WTC11 (cell line): ENCODE measurements around the gene CNOT10. TPM values are rescaled to one million over a fixed set of nuclear protein-coding genes. Genes with fewer than 3 reads are reported as not detected.

ENCODE experiments used
- ATAC-seq: fragments of 200-7000 bp; cut with Tn5 transposase; 2 replicates; pipeline ENCODE4 v1.10.0; 2021; ENCODE audit warnings: mild to moderate bottlenecking, moderate library complexity
- CTCF ChIA-PET: fragments of 300-600 bp; sonication (Branson Sonifier 250); formaldehyde crosslinking; loops from one replicate; lab custom pipeline; 2021; ENCODE audit warnings: antibody characterized with exemption; lab: Charles Lee
- POLR2A ChIA-PET: fragments of 350-600 bp; sonication (Branson Sonifier 250); formaldehyde crosslinking; loops from one replicate; lab custom pipeline; 2021; ENCODE audit warnings: antibody characterized with exemption; lab: Charles Lee
- DNase-seq: peaks from one replicate; pipeline ENCODE4 v3.0.0; 2021; ENCODE audit warnings: low spot score
- H3K27ac Mint-ChIP-seq: 2 replicates; pipeline ENCODE4 v1.8.0; 2021; ENCODE audit warnings: mixed read lengths
- H3K27me3 Mint-ChIP-seq: 2 replicates; pipeline ENCODE4 v1.8.0; 2021; ENCODE audit warnings: low read depth, mild to moderate bottlenecking, moderate library complexity, mixed read lengths
- H3K36me3 Mint-ChIP-seq: 2 replicates; pipeline ENCODE4 v1.8.0; 2021; ENCODE audit warnings: mixed read lengths
- H3K4me1 Mint-ChIP-seq: 2 replicates; pipeline ENCODE4 v1.8.0; 2022; ENCODE audit warnings: mixed read lengths
- H3K4me3 Mint-ChIP-seq: 2 replicates; pipeline ENCODE4 v1.8.0; 2021; ENCODE audit warnings: mild to moderate bottlenecking, moderate library complexity, mixed read lengths
- H3K9me3 Mint-ChIP-seq: 2 replicates; pipeline ENCODE4 v1.8.0; 2021; ENCODE audit warnings: mixed read lengths
- ESRRA ChIP-seq: sonication (generic); formaldehyde crosslinking; IDR thresholded peaks from 2 replicates; pipeline ENCODE4 v1.8.1; 2022; ENCODE audit warnings: mild to moderate bottlenecking, missing genetic modification reagents, borderline replicate concordance
- ETV6 ChIP-seq: sonication (generic); formaldehyde crosslinking; IDR thresholded peaks from 2 replicates; pipeline ENCODE4 v1.8.1; 2022; ENCODE audit warnings: mild to moderate bottlenecking, missing genetic modification reagents
- GABPB1 ChIP-seq: sonication (generic); formaldehyde crosslinking; IDR thresholded peaks from 2 replicates; pipeline ENCODE4 v1.8.1; 2023; ENCODE audit warnings: mild to moderate bottlenecking, missing genetic modification reagents
- IRF1 ChIP-seq: sonication (generic); formaldehyde crosslinking; IDR thresholded peaks from 2 replicates; pipeline ENCODE4 v1.8.0; 2023; ENCODE audit warnings: missing genetic modification reagents
- IRF2 ChIP-seq: sonication (generic); formaldehyde crosslinking; IDR thresholded peaks from 2 replicates; pipeline ENCODE4 v1.8.0; 2022; ENCODE audit warnings: low read depth, missing genetic modification reagents, borderline replicate concordance
- MYBL2 ChIP-seq: sonication (generic); formaldehyde crosslinking; IDR thresholded peaks from 2 replicates; pipeline ENCODE4 v1.8.1; 2023; ENCODE audit warnings: mild to moderate bottlenecking, moderate library complexity, missing genetic modification reagents
- NFE2L1 ChIP-seq: sonication (generic); formaldehyde crosslinking; IDR thresholded peaks from 2 replicates; pipeline ENCODE4 v1.8.1; 2023; ENCODE audit warnings: missing genetic modification reagents
- RELA ChIP-seq: sonication (generic); formaldehyde crosslinking; IDR thresholded peaks from 2 replicates; pipeline ENCODE4 v1.8.1; 2022; ENCODE audit warnings: missing genetic modification reagents, mild to moderate bottlenecking, borderline replicate concordance
- SMAD3 ChIP-seq: sonication (generic); formaldehyde crosslinking; IDR thresholded peaks from 2 replicates; pipeline ENCODE4 v1.8.0; 2022; ENCODE audit warnings: missing genetic modification reagents, mild to moderate bottlenecking, borderline replicate concordance
- SOX15 ChIP-seq: fragments of 250-450 bp; sonication (Bioruptor Pico); IDR thresholded peaks from 2 replicates; pipeline ENCODE4 v1.9.0; 2021; ENCODE audit warnings: mild to moderate bottlenecking
- TEAD1 ChIP-seq: sonication (generic); formaldehyde crosslinking; IDR thresholded peaks from 2 replicates; pipeline ENCODE4 v1.8.0; 2022; ENCODE audit warnings: mild to moderate bottlenecking, missing genetic modification reagents
- TP53 ChIP-seq: sonication (generic); formaldehyde crosslinking; IDR thresholded peaks from 2 replicates; pipeline ENCODE4 v1.8.1; 2023; ENCODE audit warnings: mild to moderate bottlenecking, missing genetic modification reagents
- ZNF416 ChIP-seq: fragments of 250-450 bp; sonication (Bioruptor Pico); IDR thresholded peaks from 2 replicates; pipeline ENCODE4 v1.9.0; 2021; ENCODE audit warnings: mild to moderate bottlenecking, inconsistent platforms
- ZNF423 ChIP-seq: fragments of 250-450 bp; sonication (Bioruptor Pico); IDR thresholded peaks from 2 replicates; pipeline ENCODE4 v2.1.2; 2022; ENCODE audit warnings: mild to moderate bottlenecking, moderate library complexity
- total RNA-seq: library from RNA; stranded (reverse); gene quantifications from 3 replicates; pipeline ENCODE4 v1.2.3, GENCODE V29; 2021
- TF ChIP-seq, protein P1 (sequence below): sonication (generic); formaldehyde crosslinking; IDR thresholded peaks from 2 replicates; pipeline ENCODE4 v1.8.1; 2023; ENCODE audit warnings: mild to moderate bottlenecking, moderate library complexity, missing genetic modification reagents
- TF ChIP-seq, protein P2 (sequence below): sonication (generic); formaldehyde crosslinking; IDR thresholded peaks from 2 replicates; pipeline ENCODE4 v1.8.1; 2022; ENCODE audit warnings: mild to moderate bottlenecking, missing genetic modification reagents, moderate library complexity, borderline replicate concordance
- TF ChIP-seq, protein P3 (sequence below): fragments of 250-450 bp; sonication (Bioruptor Pico); conservative IDR thresholded peaks from 2 replicates; pipeline ENCODE4 v1.9.0; 2021; ENCODE audit warnings: mild to moderate bottlenecking
- TF ChIP-seq, protein P4 (sequence below): fragments of 250-450 bp; sonication (Bioruptor Pico); IDR thresholded peaks from 2 replicates; pipeline ENCODE4 v1.9.0; 2021; ENCODE audit warnings: mild to moderate bottlenecking
- TF ChIP-seq, protein P5 (sequence below): fragments of 250-450 bp; sonication (Bioruptor Pico); IDR thresholded peaks from 2 replicates; pipeline ENCODE4 v1.8.0; 2021; ENCODE audit warnings: mild to moderate bottlenecking

The CNOT10 gene
- total RNA-seq, 1 experiment from 2014 or later, result 38.7 TPM

- ATAC-seq, result no peak
- ChIA-PET POLR2A (interaction anchor here (2.3 kb wide), 1 partner anchor 33 kb away, joined by 14 read pairs; no protein-coding TSS in a partner anchor), CTCF (interaction anchor here (0.5 to 4.1 kb wide), 9 partner anchors 9 to 102 kb away, joined by 3 to 28 read pairs (median 3); no protein-coding TSS in a partner anchor)
- Mint-ChIP-seq H3K9me3 (no peaks in the 10 kb centered on the region), H3K27me3 (peaks cover 6% of the 10 kb centered on the region; the same call in 1 of the 2 replicates), H3K27ac (peak overlapping the region; percentile 95), H3K4me3 (peak overlapping the region; percentile 94), H3K4me1 (peaks cover 33% of the 10 kb centered on the region), H3K36me3 (peaks cover 19% of the 10 kb centered on the region)
- no peak for DNase-seq
- TF ChIP-seq SOX15 (CRISPR knock-in tag) (no peak), IRF2 (CRISPR knock-in tag) (no peak), SMAD3 (no peak)
Measured at GRCh38 chr3:32814361-32814760, 129.4 kb downstream of the CNOT10 start.

DNA sequence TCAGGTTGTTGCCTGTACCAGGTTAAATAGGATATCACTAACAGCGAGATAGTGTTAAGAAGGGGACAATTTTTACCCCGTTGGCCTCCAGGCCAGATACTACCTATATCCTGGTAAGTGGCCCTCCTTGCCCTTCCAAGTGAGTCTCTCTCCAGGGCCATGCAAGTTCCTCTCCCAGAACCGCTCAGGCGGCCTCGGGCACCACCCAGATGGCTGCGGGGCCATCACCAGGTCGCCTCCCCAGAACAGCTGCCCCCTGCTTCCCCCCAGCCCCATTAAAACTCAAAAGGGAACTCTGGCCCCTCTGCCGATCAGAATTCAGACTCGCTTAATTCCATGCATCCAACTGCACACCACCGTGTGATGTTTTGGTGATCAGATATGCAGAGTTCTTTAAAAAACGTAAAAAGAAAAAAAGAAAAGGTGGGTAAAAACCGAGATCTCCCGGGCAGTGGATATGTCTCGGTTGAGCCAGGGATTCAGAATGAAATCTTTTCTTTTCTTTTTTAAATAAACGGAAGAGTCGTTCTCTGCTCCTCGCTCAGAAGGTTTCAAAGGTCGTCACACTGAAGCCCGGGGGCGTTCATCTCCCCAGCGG is 131.0 kb downstream of the CNOT10 start:
- H3K4me1 Mint-ChIP-seq, result peaks cover 36% of the 10 kb centered on the region
- POLR2A ChIA-PET, result interaction anchor here (0.6 to 3.4 kb wide), 11 partner anchors 14 to 292 kb away, joined by 3 to 34 read pairs (median 4); no protein-coding TSS in a partner anchor
- TF ChIP-seq IRF1 (CRISPR knock-in tag) (no peak), ZNF423 (CRISPR knock-in tag) (0 out of 2 replicates have a peak, but pooled peaks have one; percentile 12)
- TF ChIP-seq, protein P1, sequence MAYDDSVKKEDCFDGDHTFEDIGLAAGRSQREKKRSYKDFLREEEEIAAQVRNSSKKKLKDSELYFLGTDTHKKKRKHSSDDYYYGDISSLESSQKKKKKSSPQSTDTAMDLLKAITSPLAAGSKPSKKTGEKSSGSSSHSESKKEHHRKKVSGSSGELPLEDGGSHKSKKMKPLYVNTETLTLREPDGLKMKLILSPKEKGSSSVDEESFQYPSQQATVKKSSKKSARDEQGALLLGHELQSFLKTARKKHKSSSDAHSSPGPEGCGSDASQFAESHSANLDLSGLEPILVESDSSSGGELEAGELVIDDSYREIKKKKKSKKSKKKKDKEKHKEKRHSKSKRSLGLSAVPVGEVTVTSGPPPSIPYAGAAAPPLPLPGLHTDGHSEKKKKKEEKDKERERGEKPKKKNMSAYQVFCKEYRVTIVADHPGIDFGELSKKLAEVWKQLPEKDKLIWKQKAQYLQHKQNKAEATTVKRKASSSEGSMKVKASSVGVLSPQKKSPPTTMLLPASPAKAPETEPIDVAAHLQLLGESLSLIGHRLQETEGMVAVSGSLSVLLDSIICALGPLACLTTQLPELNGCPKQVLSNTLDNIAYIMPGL, result 0 out of 2 replicates have a peak, but pooled peaks have one; percentile 3
- peaks cover 35% of the 10 kb centered on the region for H3K36me3 Mint-ChIP-seq
- ATAC-seq (peak; percentile 13), DNase-seq (peak; percentile 43)
- H3K9me3 Mint-ChIP-seq, result no peaks in the 10 kb centered on the region
- peak overlapping the region; percentile 89 for H3K27ac Mint-ChIP-seq
- CTCF ChIA-PET, result interaction anchor here (0.7 to 4.1 kb wide), 5 partner anchors 28 to 306 kb away, joined by 3 to 28 read pairs (median 3); no protein-coding TSS in a partner anchor
- H3K4me3 Mint-ChIP-seq, result peak overlapping the region; percentile 94
- H3K27me3 Mint-ChIP-seq, result peaks cover 7% of the 10 kb centered on the region; the same call in 1 of the 2 replicates

DNA sequence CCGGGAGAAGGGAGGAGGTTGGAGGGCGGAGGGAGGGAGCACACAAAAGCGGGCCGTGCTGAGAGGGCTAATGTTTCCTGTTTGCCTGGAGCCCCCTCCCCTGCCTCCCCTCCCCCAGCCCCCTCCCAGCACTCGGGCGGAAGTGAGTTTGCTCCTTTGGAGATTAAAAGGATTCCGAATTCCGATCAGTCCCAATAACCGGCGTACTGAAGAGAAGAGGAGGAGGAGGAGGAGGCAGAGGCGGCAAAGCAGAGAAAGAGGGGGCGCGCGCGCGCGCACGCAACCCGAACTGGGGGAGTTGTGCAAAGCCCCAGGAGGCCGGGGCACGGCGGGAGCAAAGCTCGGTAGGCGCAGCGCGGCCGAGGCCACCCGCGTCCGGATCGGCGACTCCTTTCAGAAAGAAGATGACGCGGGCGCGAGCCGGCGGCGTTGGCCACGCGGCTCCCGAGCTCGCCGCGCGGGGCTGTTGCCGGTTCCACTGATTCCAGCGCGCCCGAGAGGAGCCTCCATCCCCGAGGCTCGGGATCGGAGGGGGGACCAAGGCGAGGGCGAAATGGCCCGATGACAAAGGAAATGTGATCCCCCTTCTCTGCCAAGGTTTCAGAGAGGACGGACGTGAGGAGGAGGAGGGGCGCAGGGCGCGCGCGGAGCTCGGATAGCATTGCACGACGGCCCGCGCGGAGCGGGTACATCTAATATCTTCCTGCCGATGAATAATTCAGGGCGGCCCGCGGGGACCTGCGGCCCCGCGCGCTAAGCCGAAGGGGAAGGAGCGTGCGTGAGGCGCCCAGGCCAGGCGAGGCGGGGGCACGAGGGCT is 131.7 kb downstream of the CNOT10 start:
- no peaks in the 10 kb centered on the region for H3K9me3 Mint-ChIP-seq
- TF ChIP-seq TEAD1 (CRISPR knock-in tag), result peak; percentile 53; the same call in 1 of the 2 replicates
- TF ChIP-seq ESRRA (CRISPR knock-in tag), result no peak
- TF ChIP-seq NFE2L1 (CRISPR knock-in tag), result 0 out of 2 replicates have a peak, but pooled peaks have one; percentile 56
- TF ChIP-seq GABPB1 (CRISPR knock-in tag), result 0 out of 2 replicates have a peak, but pooled peaks have one; percentile 24
- no peak for TF ChIP-seq RELA (CRISPR knock-in tag)
- TF ChIP-seq, protein P2, sequence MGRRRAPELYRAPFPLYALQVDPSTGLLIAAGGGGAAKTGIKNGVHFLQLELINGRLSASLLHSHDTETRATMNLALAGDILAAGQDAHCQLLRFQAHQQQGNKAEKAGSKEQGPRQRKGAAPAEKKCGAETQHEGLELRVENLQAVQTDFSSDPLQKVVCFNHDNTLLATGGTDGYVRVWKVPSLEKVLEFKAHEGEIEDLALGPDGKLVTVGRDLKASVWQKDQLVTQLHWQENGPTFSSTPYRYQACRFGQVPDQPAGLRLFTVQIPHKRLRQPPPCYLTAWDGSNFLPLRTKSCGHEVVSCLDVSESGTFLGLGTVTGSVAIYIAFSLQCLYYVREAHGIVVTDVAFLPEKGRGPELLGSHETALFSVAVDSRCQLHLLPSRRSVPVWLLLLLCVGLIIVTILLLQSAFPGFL, result no peak
- peak; percentile 79; the same call in 1 of the 2 replicates for TF ChIP-seq ETV6
- no peak for TF ChIP-seq ZNF416
- TF ChIP-seq, protein P3, sequence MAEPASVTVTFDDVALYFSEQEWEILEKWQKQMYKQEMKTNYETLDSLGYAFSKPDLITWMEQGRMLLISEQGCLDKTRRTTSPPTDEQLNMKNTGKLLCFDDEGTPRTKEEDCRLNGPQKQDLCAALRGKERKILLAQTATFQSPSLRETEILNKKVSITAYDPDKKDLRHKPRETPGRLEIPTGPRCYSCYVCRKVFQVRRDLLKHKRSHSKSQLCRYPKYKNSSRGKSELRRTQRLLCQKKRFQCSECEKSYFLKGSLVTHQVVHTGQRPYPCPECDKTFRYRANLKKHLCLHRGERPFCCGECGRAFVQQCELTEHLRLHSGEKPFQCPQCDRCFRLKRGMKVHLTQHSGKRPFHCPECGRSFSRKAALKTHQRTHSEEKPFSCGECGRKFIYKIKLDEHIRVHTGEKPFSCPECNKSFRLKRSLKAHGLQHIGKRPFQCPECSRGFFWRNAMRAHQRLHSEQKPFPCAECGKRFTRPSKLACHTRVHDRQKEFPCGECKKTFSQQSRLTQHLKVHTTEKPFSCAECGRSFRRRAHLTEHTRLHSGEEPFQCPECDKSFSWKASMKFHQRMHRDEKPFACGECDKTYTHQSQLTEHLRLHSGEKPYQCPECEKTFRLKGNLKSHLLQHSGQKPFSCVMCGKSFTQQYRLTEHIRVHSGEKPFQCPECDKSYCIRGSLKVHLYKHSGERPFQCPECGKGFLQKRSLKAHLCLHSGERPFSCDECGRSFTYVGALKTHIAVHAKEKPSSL, result no peak; the same call in 1 of the 2 replicates
- TF ChIP-seq TP53 (CRISPR knock-in tag), result peak; percentile 81; the same call in 1 of the 2 replicates
- TF ChIP-seq MYBL2, result no peak; the same call in 1 of the 2 replicates
- TF ChIP-seq, protein P4, sequence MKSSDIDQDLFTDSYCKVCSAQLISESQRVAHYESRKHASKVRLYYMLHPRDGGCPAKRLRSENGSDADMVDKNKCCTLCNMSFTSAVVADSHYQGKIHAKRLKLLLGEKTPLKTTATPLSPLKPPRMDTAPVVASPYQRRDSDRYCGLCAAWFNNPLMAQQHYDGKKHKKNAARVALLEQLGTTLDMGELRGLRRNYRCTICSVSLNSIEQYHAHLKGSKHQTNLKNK (CRISPR knock-in tag), result no peak
- peak; percentile 81; the same call in 1 of the 2 replicates for TF ChIP-seq IRF1 (CRISPR knock-in tag)
- TF ChIP-seq, protein P5, sequence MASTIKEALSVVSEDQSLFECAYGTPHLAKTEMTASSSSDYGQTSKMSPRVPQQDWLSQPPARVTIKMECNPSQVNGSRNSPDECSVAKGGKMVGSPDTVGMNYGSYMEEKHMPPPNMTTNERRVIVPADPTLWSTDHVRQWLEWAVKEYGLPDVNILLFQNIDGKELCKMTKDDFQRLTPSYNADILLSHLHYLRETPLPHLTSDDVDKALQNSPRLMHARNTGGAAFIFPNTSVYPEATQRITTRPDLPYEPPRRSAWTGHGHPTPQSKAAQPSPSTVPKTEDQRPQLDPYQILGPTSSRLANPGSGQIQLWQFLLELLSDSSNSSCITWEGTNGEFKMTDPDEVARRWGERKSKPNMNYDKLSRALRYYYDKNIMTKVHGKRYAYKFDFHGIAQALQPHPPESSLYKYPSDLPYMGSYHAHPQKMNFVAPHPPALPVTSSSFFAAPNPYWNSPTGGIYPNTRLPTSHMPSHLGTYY, result no peak

More for the DNA sequence above, 131.7 kb downstream of the CNOT10 start:
- ATAC-seq (peak; percentile 81), DNase-seq (peak; percentile 88)
- Mint-ChIP-seq H3K27me3 (peaks cover 7% of the 10 kb centered on the region; the same call in 1 of the 2 replicates), H3K4me1 (peaks cover 38% of the 10 kb centered on the region), H3K36me3 (peaks cover 41% of the 10 kb centered on the region), H3K4me3 (peak overlapping the region; percentile 94), H3K27ac (peak overlapping the region; percentile 95)
- ChIA-PET POLR2A (interaction anchor here (0.5 to 3.4 kb wide), 16 partner anchors 13 to 247 kb away, joined by 3 to 34 read pairs (median 3); no protein-coding TSS in a partner anchor), CTCF (interaction anchor here (0.5 to 1.1 kb wide), 3 partner anchors 10 to 307 kb away, joined by 3 read pairs; no protein-coding TSS in a partner anchor)
